HepG2 (cell line): ENCODE data around the gene VEZF1. TPM values are rescaled to one million over a fixed set of nuclear protein-coding genes. Genes with fewer than 3 reads are reported as not detected.

ENCODE experiments used
- BHLHE40 ChIP-seq: IDR thresholded peaks from 2 replicates; pipeline ENCODE4 v1.6.1; 2011; ENCODE audit warnings: low read length, improper control_type of control experiment
- CEBPG ChIP-seq: IDR thresholded peaks from 2 replicates; pipeline ENCODE4 v1.6.1; 2016
- KDM1A ChIP-seq: IDR thresholded peaks from 2 replicates; pipeline ENCODE4 v1.6.1; 2016; ENCODE audit warnings: missing compliant biosample characterization
- KDM5B ChIP-seq: sonication (generic); formaldehyde crosslinking; IDR thresholded peaks from 2 replicates; pipeline ENCODE4 v1.4.0; 2020; ENCODE audit warnings: missing genetic modification reagents, mild to moderate bottlenecking, borderline replicate concordance
- MTF1 ChIP-seq: sonication (generic); formaldehyde crosslinking; IDR thresholded peaks from 2 replicates; pipeline ENCODE4 v1.5.0; 2020; ENCODE audit warnings: missing genetic modification reagents
- POLR2A ChIP-seq, 2 experiments: IDR thresholded peaks; 2 replicates each; pipeline ENCODE4 v1.6.1; 2011; ENCODE audit warnings: low read depth in 2 of 2, low read length in 2 of 2, mild to moderate bottlenecking in 1 of 2, moderate library complexity in 1 of 2; ENCODE audit not compliant: insufficient read depth in 1 of 2
- ZC3H4 ChIP-seq: sonication (generic); formaldehyde crosslinking; IDR thresholded peaks from 2 replicates; pipeline ENCODE4 v1.4.0; 2020; ENCODE audit warnings: missing genetic modification reagents, borderline replicate concordance
- ZNF543 ChIP-seq: sonication (generic); formaldehyde crosslinking; IDR thresholded peaks from 2 replicates; pipeline ENCODE4 v1.4.0; 2020; ENCODE audit warnings: mild to moderate bottlenecking, missing genetic modification reagents
- ZNF839 ChIP-seq: sonication (generic); formaldehyde crosslinking; IDR thresholded peaks from 2 replicates; pipeline ENCODE4 v1.4.0; 2020; ENCODE audit warnings: missing genetic modification reagents, mild to moderate bottlenecking, borderline replicate concordance
- ZSCAN29 ChIP-seq: sonication (generic); formaldehyde crosslinking; conservative IDR thresholded peaks from 2 replicates; pipeline ENCODE4 v1.4.0; 2020; ENCODE audit warnings: mild to moderate bottlenecking, missing genetic modification reagents
- polyA plus RNA-seq, 8 experiments: library from polyadenylated mRNA; depleted of rRNA in 3 of 8; stranded (reverse) in 7 of 8; unstranded in 1 of 8; fragments of >200 nt; fragmentation: Illumina TruSeq in 4 of 8; extraction: Trizol in 4 of 8; gene quantifications; 2 replicates each; pipeline versions ENCODE4 v1.2.1 to v1.2.3, GENCODE V29; 2011 to 2016; ENCODE audit warnings: low read depth in 4 of 8, missing spikeins in 1 of 8, mixed read lengths in 1 of 8; ENCODE audit not compliant: insufficient read depth in 1 of 8
- total RNA-seq, 5 experiments: library from RNA; depleted of rRNA; stranded (reverse); fragments of >200 nt; fragmentation: Illumina TruSeq; extraction: Trizol; gene quantifications; 2 replicates each; pipeline ENCODE4 v1.2.3, GENCODE V29; 2016; ENCODE audit warnings: low read depth in 1 of 5
- TF ChIP-seq, protein P1 (sequence below): sonication (generic); formaldehyde crosslinking; IDR thresholded peaks from 2 replicates; pipeline ENCODE4 v1.4.0; 2020; ENCODE audit warnings: mild to moderate bottlenecking, missing genetic modification reagents
- TF ChIP-seq, protein P2 (sequence below), 2 experiments: sonication (generic) in 1 of 2; formaldehyde crosslinking in 1 of 2; IDR thresholded peaks; 2 replicates each; pipeline versions ENCODE4 v1.6.1 to v1.9.0; 2014 to 2022; ENCODE audit warnings: antibody characterized with exemption in 1 of 2, borderline replicate concordance in 1 of 2, inconsistent platforms in 1 of 2, low read depth in 1 of 2, missing genetic modification reagents in 1 of 2

VEZF1 gene
- total and polyA plus RNA-seq, 2 of the 13 experiments (the other 11 are each of a cell fraction or from before 2014, with no cell fraction given): 45.9 to 49.7 TPM

DNA sequence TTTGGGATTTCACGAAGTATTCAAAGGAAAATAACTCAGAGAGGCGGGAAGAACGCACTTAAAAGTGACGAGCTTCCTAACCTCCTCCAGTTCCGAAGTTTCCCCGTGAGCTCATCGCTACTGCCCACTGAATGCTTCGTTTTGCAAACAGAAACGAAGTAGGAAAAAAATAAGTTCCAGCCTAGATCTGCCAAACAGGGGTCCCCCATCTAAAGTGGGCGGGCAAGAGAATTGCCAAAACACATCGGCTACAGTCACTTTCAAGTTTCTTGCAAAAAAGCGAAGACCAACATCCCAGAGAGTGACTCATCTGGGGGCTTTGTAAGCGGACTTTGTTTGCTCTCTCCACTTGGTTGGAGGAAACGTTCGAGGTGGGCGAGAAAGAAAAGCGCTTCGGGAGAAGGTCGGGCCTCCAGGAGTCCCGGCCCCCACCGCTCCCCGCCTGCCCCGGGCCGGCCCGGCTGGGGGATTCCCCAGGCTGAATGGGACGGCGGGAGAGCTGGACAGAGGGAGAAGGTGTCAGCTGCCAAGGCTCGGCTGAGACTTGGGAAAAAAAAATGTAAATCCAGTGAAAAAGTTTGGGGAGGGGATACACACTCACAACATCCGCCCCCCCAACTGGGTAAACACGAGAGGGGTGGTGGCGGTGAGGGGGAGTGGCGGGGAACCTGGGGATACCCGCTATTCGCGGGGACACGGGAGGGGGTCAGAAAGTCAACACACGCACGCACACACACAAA, 1.0 kb downstream of the VEZF1 start (continued):
- TF ChIP-seq, protein P1, sequence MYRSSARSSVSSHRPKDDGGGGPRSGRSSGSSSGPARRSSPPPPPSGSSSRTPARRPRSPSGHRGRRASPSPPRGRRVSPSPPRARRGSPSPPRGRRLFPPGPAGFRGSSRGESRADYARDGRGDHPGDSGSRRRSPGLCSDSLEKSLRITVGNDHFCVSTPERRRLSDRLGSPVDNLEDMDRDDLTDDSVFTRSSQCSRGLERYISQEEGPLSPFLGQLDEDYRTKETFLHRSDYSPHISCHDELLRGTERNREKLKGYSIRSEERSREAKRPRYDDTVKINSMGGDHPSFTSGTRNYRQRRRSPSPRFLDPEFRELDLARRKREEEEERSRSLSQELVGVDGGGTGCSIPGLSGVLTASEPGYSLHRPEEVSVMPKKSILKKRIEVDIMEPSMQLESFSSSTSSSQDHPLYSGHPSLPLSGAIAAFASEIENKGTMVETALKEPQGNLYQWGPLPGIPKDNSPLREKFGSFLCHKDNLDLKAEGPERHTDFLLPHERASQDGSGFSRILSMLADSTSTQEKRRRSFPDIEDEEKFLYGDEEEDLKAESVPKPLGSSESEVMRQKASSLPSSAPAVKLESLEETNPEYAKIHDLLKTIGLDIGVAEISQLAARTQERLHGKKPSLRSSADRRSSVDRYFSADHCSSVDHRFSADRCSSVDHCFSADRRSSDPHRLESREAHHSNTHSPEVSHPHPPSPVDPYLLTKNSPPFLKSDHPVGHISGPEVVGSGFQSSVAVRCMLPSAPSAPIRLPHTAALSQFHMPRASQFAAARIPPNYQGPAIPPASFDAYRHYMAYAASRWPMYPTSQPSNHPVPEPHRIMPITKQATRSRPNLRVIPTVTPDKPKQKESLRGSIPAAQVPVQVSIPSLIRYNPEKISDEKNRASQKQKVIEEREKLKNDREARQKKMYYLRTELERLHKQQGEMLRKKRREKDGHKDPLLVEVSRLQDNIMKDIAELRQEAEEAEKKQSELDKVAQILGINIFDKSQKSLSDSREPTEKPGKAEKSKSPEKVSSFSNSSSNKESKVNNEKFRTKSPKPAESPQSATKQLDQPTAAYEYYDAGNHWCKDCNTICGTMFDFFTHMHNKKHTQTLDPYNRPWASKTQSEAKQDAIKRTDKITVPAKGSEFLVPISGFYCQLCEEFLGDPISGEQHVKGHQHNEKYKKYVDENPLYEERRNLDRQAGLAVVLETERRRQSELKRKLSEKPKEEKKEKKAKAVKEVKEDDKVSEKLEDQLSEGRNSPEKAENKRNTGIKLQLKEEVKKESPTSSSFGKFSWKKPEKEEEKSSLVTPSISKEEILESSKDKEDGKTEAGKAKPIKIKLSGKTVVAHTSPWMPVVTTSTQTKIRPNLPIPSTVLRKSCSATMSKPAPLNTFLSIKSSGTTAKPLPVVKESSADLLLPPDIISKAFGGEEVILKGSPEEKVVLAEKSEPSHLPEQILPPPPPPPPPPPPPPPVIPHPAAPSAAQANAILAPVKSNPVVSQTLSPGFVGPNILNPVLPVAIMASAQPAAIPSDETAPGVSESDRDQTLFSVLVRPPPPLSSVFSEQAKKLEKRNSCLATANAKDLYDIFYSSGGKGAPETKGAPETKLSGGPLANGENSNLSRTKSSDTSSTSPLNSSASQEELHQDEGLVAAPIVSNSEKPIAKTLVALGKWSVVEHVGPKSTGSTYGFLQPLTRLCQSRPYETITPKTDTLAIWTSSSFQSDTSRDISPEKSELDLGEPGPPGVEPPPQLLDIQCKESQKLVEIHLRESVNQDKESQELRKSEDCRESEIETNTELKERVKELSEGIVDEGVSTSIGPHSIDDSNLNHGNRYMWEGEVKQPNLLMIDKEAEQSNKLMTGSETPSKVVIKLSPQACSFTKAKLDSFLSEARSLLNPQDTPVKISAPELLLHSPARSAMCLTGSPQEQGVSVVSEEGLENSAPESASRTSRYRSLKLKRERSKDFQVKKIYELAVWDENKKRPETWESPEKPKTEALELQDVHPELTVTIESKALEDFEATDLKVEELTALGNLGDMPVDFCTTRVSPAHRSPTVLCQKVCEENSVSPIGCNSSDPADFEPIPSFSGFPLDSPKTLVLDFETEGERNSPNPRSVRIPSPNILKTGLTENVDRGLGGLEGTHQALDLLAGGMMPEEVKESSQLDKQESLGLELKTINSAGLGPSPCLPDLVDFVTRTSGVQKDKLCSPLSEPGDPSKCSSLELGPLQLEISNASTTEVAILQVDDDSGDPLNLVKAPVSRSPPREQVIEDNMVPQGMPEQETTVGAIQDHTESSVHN (CRISPR knock-in tag): no peak
- TF ChIP-seq ZC3H4 (CRISPR knock-in tag) (no peak), MTF1 (CRISPR knock-in tag) (no peak), ZNF839 (CRISPR knock-in tag) (no peak), ZSCAN29 (CRISPR knock-in tag) (no peak), KDM5B (no peak; the same call in 1 of the 2 replicates), CEBPG (CRISPR knock-in tag) (no peak), ZNF543 (CRISPR knock-in tag) (no peak), BHLHE40 (no peak), POLR2A (IDR thresholded peaks at IDR 0.05; ENCODE audit: insufficient read depth in 1 of 2, low read depth in 2 of 2, low read length in 2 of 2) (peak in 1 of 2 experiments; percentile 57), KDM1A (CRISPR knock-in tag) (no peak)
- TF ChIP-seq, protein P2, sequence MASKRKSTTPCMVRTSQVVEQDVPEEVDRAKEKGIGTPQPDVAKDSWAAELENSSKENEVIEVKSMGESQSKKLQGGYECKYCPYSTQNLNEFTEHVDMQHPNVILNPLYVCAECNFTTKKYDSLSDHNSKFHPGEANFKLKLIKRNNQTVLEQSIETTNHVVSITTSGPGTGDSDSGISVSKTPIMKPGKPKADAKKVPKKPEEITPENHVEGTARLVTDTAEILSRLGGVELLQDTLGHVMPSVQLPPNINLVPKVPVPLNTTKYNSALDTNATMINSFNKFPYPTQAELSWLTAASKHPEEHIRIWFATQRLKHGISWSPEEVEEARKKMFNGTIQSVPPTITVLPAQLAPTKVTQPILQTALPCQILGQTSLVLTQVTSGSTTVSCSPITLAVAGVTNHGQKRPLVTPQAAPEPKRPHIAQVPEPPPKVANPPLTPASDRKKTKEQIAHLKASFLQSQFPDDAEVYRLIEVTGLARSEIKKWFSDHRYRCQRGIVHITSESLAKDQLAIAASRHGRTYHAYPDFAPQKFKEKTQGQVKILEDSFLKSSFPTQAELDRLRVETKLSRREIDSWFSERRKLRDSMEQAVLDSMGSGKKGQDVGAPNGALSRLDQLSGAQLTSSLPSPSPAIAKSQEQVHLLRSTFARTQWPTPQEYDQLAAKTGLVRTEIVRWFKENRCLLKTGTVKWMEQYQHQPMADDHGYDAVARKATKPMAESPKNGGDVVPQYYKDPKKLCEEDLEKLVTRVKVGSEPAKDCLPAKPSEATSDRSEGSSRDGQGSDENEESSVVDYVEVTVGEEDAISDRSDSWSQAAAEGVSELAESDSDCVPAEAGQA (IDR thresholded peaks at IDR 0.05; ENCODE audit: low read depth): no peak
- TF ChIP-seq, protein P2 (CRISPR knock-in tag; IDR thresholded peaks at IDR 0.05; ENCODE audit: borderline replicate concordance): peak; percentile 77; the same call in 1 of the 2 replicates
